Natural killer cell treated with Interleukin-12 subunit alpha and Interleukin-12 subunit beta and Interleukin-15 and Interleukin-18, amount 100 ng/mL, for 72 hours (primary cell): ENCODE data around the gene SEMA3G. TPM values are rescaled to one million over a fixed set of nuclear protein-coding genes. Genes with fewer than 3 reads are reported as not detected.

Experiments
- ATAC-seq, 2 donors: fragments of 150-1000 bp; cut with Tn5 transposase in 1 of 2; sonication (Bioruptor Pico), chemical (Tn5 transposase) in 1 of 2; 2 replicates each; pipeline ENCODE4 v1.10.0; 2021
- DNase-seq: peaks from one replicate; pipeline ENCODE4 v3.0.0; 2022; ENCODE audit warnings: low spot score
- H3K27ac Mint-ChIP-seq, 2 donors: 1 replicate in 1 of 2; 2 replicates in 1 of 2; pipeline ENCODE4 v1.8.0; 2022; ENCODE audit warnings: mixed read lengths in 2 of 2, mild to moderate bottlenecking in 1 of 2, moderate library complexity in 1 of 2
- H3K27me3 Mint-ChIP-seq, 2 donors: 1 replicate in 1 of 2; 2 replicates in 1 of 2; pipeline ENCODE4 v1.8.0; 2022; ENCODE audit warnings: mixed read lengths in 2 of 2
- H3K36me3 Mint-ChIP-seq: one replicate; pipeline ENCODE4 v1.8.0; 2022; ENCODE audit warnings: mixed read lengths
- H3K4me1 Mint-ChIP-seq, 2 donors: 1 replicate in 1 of 2; 2 replicates in 1 of 2; pipeline ENCODE4 v1.8.0; 2022; ENCODE audit warnings: low read depth in 2 of 2, mixed read lengths in 2 of 2, mild to moderate bottlenecking in 1 of 2
- H3K4me3 Mint-ChIP-seq: one replicate; pipeline ENCODE4 v1.8.0; 2022; ENCODE audit warnings: mixed read lengths
- H3K9me3 Mint-ChIP-seq: 2 replicates; pipeline ENCODE4 v1.8.0; 2022; ENCODE audit warnings: mixed read lengths
- total RNA-seq, 2 donors: library from RNA; stranded (reverse); gene quantifications; one replicate each; pipeline ENCODE4 v1.2.3, GENCODE V29; 2022

Gene SEMA3G
- total RNA-seq, 2 donors from 2014 or later = 0.08 TPM; not detected in 1

GRCh38 chr3:52453496-52454249, 8.8 kb upstream of the SEMA3G start, which contains the start of gene TNNC1:
TSS of gene TNNC1 (minus strand) at chr3:52454041. CDS start at chr3:52454015, 26 bp downstream.
- H3K4me3 Mint-ChIP-seq = peak within 1 kb of the TSS; percentile 94
- peak within 1 kb of the TSS; percentile 95 to 99 for H3K27ac Mint-ChIP-seq
- H3K9me3 Mint-ChIP-seq = no peaks in the 10 kb centered on the region
- H3K4me1 Mint-ChIP-seq = peaks cover 31 to 38% of the 10 kb centered on the region in 2 donors
- H3K36me3 Mint-ChIP-seq = no peaks in the 10 kb centered on the region
- DNase-seq (no peak), ATAC-seq (no peak)
- no peaks in the 10 kb centered on the region for H3K27me3 Mint-ChIP-seq

- H3K4me3 Mint-ChIP-seq = no peak overlapping the region
- H3K9me3 Mint-ChIP-seq = no peaks in the 10 kb centered on the region
- no peak overlapping the region for H3K27ac Mint-ChIP-seq
- no peaks in the 10 kb centered on the region for H3K36me3 Mint-ChIP-seq
- peak; percentile 51 for DNase-seq
- no peaks in the 10 kb centered on the region for H3K27me3 Mint-ChIP-seq
- no peak for ATAC-seq
- peaks cover 25 to 30% of the 10 kb centered on the region in 2 donors for H3K4me1 Mint-ChIP-seq
Measured at GRCh38 chr3:52452570-52453221, 7.8 kb upstream of the SEMA3G start.

DNA sequence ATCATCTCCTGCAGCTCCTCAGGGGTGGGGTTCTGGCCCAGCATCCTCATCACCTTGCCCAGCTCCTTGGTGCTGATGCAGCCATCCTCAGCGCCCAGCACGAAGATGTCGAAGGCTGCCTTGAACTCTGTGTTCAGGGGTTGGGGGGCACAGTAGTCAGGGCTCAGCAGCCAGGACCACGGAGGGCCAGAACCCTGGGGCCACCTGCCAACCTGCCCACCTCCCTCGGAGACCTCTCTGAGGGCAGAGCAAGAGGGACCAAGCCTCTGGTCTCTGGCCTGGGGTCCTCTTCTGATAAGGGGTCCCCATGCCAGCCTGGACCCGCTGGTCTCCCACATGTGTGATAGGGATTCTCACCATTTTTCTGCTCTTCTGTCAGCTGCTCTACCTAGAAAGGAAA, 7.2 kb upstream of the SEMA3G start:
- Mint-ChIP-seq H3K4me3 (no peak overlapping the region), H3K27ac (no peak overlapping the region), H3K36me3 (no peaks in the 10 kb centered on the region), H3K4me1 (peaks cover 21 to 26% of the 10 kb centered on the region in 2 donors), H3K27me3 (no peaks in the 10 kb centered on the region), H3K9me3 (no peaks in the 10 kb centered on the region)
- DNase-seq (peak; percentile 42), ATAC-seq (no peak)

DNA sequence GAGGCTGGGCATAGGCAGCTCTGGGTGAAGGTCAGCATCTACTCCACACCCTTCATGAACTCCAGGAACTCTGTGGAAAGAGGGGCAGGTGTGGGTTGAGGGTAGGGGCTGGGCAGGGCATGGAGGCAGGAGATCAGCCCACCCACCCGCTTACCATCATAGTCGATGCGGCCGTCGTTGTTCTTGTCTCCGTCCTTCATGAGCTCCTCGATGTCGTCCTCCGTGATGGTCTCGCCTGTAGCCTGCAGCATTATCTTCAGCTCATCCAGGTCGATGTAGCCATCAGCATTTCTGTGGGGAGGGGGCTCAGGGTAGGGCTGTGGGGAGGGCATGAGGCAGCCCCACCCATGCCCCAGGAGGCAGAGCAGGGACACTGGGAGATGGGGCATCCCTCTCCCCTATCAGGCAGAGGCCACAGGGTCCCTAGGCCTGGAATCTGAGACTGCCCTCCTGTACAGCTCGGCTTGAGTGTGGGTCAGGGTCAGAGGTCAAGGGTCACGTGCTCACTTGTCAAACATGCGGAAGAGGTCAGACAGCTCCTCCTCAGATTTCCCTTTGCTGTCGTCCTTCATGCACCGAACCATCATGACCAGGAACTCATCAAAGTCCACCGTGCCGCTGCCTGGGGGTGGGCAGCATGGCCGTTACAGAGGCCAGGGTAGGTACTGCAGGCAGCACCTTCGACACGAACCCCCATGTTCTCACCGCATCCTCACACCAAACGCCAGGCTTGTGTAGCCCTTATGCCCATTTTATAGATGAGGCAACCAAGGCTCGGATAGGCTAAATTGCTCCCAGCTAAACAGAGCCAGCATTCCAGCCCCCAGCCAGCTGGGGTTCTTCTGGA, 6.6 kb upstream of the SEMA3G start:
- Mint-ChIP-seq H3K4me3 (no peak overlapping the region), H3K27me3 (no peaks in the 10 kb centered on the region), H3K27ac (no peak overlapping the region), H3K36me3 (no peaks in the 10 kb centered on the region), H3K4me1 (peaks cover 19 to 23% of the 10 kb centered on the region in 2 donors), H3K9me3 (no peaks in the 10 kb centered on the region)
- DNase-seq (peak; percentile 57), ATAC-seq (no peak)

GRCh38 chr3:52450489-52451236, 5.8 kb upstream of the SEMA3G start:
- no peak overlapping the region for H3K27ac Mint-ChIP-seq

GRCh38 chr3:52447512-52448355, 2.8 kb upstream of the SEMA3G start:
- H3K4me3 Mint-ChIP-seq = no peak overlapping the region
- H3K27me3 Mint-ChIP-seq = no peaks in the 10 kb centered on the region
- ATAC-seq = no peak
- peak; percentile 23 for DNase-seq
- H3K9me3 Mint-ChIP-seq = no peaks in the 10 kb centered on the region
- peaks cover 5 to 6% of the 10 kb centered on the region in 2 donors for H3K4me1 Mint-ChIP-seq
- no peaks in the 10 kb centered on the region for H3K36me3 Mint-ChIP-seq
- no peak overlapping the region for H3K27ac Mint-ChIP-seq

More at GRCh38 chr3:52450489-52451236, 5.8 kb upstream of the SEMA3G start:
- peaks cover 12 to 17% of the 10 kb centered on the region in 2 donors for H3K4me1 Mint-ChIP-seq
- H3K9me3 Mint-ChIP-seq = no peaks in the 10 kb centered on the region
- H3K27me3 Mint-ChIP-seq = no peaks in the 10 kb centered on the region
- ATAC-seq (no peak), DNase-seq (peak; percentile 32)
- no peak overlapping the region for H3K4me3 Mint-ChIP-seq
- H3K36me3 Mint-ChIP-seq = no peaks in the 10 kb centered on the region

GRCh38 chr3:52446631-52447511, 2.0 kb upstream of the SEMA3G start:
- no peaks in the 10 kb centered on the region for H3K9me3 Mint-ChIP-seq
- H3K27ac Mint-ChIP-seq = no peak overlapping the region
- H3K4me1 Mint-ChIP-seq = peaks cover 5 to 6% of the 10 kb centered on the region in 2 donors
- H3K27me3 Mint-ChIP-seq = no peaks in the 10 kb centered on the region
- peak; percentile 61 to 71 for ATAC-seq
- DNase-seq = peak; percentile 75
- no peaks in the 10 kb centered on the region for H3K36me3 Mint-ChIP-seq
- H3K4me3 Mint-ChIP-seq = no peak overlapping the region

DNA sequence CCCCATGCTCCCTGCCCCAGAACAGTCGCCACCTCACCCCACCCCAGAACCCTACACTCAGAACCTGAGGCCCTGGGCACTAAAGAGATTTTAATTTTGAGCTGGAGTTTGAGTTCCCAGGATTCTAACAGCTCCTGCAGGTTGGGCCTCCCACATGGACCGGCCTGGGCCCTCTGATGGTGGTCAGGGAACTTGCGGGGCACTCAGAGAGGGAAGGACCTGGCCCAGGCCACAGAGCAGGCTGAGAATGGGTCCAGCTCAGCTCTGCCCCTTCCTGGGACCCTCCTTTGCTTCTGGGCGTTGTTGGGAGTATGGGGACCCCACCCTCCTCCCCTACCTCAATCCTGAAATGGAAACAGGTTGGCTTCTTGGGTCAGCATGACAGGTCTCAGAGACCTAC, 1.1 kb upstream of the SEMA3G start:
- Mint-ChIP-seq H3K36me3 (no peaks in the 10 kb centered on the region), H3K4me3 (no peak overlapping the region), H3K9me3 (no peaks in the 10 kb centered on the region), H3K27me3 (no peaks in the 10 kb centered on the region), H3K27ac (no peak overlapping the region), H3K4me1 (peaks cover 5 to 6% of the 10 kb centered on the region in 2 donors)
- ATAC-seq = no peak
- peak; percentile 29 for DNase-seq

DNA sequence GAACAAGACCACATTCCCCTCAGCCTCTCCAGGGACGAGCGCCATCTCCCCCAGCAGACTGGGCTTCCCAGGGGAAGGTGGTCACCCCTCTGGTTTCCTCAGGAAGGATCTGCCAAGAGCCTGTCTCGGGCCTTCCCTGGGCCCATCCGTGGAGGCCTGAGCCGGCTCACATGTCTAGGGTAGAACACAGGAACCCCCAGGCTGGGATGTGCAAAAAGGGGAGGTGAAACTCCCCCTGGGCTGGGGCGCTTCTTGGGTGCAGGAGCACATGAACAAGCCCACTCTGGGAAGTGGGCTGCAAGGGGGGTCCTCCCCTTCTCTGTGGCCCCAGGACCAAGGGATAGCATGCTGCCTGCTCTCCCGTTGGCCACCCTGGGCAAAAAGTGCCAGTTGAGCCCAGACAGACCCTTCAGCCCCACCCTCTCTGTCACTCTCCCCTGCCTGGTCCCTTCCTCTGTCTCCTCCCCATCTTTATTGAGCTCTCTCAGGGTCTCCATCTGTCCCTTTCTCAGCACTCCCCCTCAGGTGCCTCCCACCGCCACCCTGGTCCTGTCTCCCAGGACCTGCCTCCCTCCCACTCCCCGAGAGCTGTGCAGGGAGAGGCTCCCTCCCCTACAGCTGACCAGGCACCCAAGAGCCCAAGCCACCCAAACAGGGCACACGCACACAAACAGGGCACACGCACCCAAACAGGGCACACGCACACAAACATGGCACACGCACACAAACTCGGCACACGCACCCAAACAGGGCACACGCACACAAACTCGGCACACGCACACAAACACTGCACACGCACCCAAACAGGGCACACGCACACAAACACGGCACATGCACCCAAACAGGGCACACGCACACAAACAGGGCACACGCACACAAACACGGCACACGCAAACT, 864 bp downstream of the SEMA3G start:
- Mint-ChIP-seq H3K27me3 (no peaks in the 10 kb centered on the region), H3K9me3 (no peaks in the 10 kb centered on the region), H3K4me3 (no peak overlapping the region), H3K4me1 (peaks cover 5 to 6% of the 10 kb centered on the region in 2 donors), H3K27ac (no peak overlapping the region), H3K36me3 (no peaks in the 10 kb centered on the region)
- DNase-seq = peak; percentile 41
- no peak for ATAC-seq

DNA sequence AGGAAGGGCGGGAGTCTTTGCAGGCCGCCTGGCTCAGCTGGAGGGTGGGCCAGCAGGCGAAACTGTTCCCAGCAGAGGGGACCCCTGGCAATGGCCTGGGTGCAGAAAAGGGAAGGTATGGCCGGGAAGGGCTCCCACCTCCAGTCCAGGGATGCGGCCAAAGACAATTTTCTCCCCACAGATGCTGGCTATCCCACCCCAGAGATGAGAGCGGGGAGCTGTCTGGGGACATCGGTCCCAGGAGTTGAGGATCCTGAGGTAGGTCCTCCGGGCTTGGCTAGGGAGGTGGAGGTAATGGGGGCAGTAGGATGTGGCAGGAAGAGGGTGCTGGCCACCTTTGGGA, 1.7 kb downstream of the SEMA3G start:
- Mint-ChIP-seq H3K4me3 (no peak overlapping the region), H3K9me3 (no peaks in the 10 kb centered on the region), H3K27ac (no peak overlapping the region), H3K4me1 (peaks cover 5 to 6% of the 10 kb centered on the region in 2 donors), H3K36me3 (no peaks in the 10 kb centered on the region), H3K27me3 (no peaks in the 10 kb centered on the region)
- peak; percentile 37 for DNase-seq
- no peak for ATAC-seq
